ENCODE results near the gene TRPM1.

Gene TRPM1

GRCh38 chr15:31135523-31135922 is 34.0 kb upstream of the TRPM1 start:
- no peak overlapping the region for H3K4me3 ChIP-seq (ENCODE audit: low read depth in 1 of 2, low read length in 2 of 2)
- no peaks in the 10 kb centered on the region for H3K4me1 ChIP-seq (ENCODE audit: control insufficient read depth in 1 of 2, insufficient read depth in 2 of 2, low read length in 2 of 2)
- no peaks in the 10 kb centered on the region for H3K27me3 ChIP-seq (ENCODE audit: low read depth, low read length)

GRCh38 chr15:31133890-31134289 is 32.4 kb upstream of the TRPM1 start:
- H3K4me3 ChIP-seq (ENCODE audit: low read depth in 1 of 2, low read length in 2 of 2), result no peak overlapping the region
- peaks cover 0 to 5% of the 10 kb centered on the region in 2 donors for H3K4me1 ChIP-seq (ENCODE audit: control insufficient read depth in 1 of 2, insufficient read depth in 2 of 2, low read length in 2 of 2)
- H3K27ac ChIP-seq (ENCODE audit: low read length), result no peak overlapping the region
- no peaks in the 10 kb centered on the region for H3K27me3 ChIP-seq (ENCODE audit: low read depth, low read length)
- no peaks in the 10 kb centered on the region for H3K9me3 ChIP-seq (ENCODE audit: control insufficient read depth in 1 of 2, low read length in 2 of 2)
- H3K36me3 ChIP-seq (ENCODE audit: control insufficient read depth in 1 of 2, insufficient read depth in 2 of 2, low read length in 2 of 2), result no peaks in the 10 kb centered on the region

More at GRCh38 chr15:31135523-31135922, 34.0 kb upstream of the TRPM1 start:
- H3K27ac ChIP-seq (ENCODE audit: low read length), result no peak overlapping the region
- no peaks in the 10 kb centered on the region for H3K9me3 ChIP-seq (ENCODE audit: control insufficient read depth in 1 of 2, low read length in 2 of 2)
- no peaks in the 10 kb centered on the region for H3K36me3 ChIP-seq (ENCODE audit: control insufficient read depth in 1 of 2, insufficient read depth in 2 of 2, low read length in 2 of 2)

- no peak overlapping the region for H3K27ac ChIP-seq (ENCODE audit: low read length)
- H3K4me1 ChIP-seq (ENCODE audit: control insufficient read depth in 1 of 2, insufficient read depth in 2 of 2, low read length in 2 of 2), result peaks cover 0 to 6% of the 10 kb centered on the region in 2 donors
- no peak overlapping the region for H3K4me3 ChIP-seq (ENCODE audit: low read depth in 1 of 2, low read length in 2 of 2)
- H3K27me3 ChIP-seq (ENCODE audit: low read depth, low read length), result no peaks in the 10 kb centered on the region
- no peaks in the 10 kb centered on the region for H3K9me3 ChIP-seq (ENCODE audit: control insufficient read depth in 1 of 2, low read length in 2 of 2)
- H3K36me3 ChIP-seq (ENCODE audit: control insufficient read depth in 1 of 2, insufficient read depth in 2 of 2, low read length in 2 of 2), result no peaks in the 10 kb centered on the region
Observed at GRCh38 chr15:31131853-31132375, 30.4 kb upstream of the TRPM1 start.

DNA sequence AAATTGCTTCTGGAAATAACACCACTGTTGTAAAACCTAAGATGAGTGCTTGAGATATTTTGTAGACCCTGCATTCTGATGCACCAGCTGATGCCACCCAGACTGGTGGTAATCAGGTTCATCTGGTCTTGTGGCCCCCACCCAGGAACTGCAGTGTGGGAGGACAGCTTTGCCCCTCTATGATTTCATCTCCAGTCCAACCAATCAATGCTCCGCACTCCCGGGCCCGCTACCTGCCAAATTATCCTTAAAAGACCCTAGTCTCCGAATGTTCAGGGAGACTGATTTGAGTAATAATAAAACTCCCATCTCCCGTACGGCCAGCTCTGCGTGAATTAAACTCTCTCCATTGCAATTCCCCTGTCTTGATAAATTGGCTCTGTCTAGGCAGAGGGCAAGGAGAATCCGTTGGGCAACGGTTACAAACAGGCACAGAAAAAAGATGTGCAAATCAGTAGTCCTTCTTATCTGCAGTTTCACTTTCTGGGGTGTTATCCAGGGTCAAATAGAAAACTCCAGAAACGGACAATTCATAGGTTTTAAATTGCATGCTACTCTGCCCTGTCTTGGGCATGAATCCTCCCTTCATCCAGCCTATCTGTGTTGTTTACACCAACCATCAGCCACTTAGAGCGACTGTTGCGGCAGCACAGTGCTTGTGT is 29.2 kb upstream of the TRPM1 start:
- H3K4me1 ChIP-seq (ENCODE audit: control insufficient read depth in 1 of 2, insufficient read depth in 2 of 2, low read length in 2 of 2), result peaks cover 0 to 6% of the 10 kb centered on the region in 2 donors
- H3K27me3 ChIP-seq (ENCODE audit: low read depth, low read length), result no peaks in the 10 kb centered on the region
- no peak overlapping the region for H3K4me3 ChIP-seq (ENCODE audit: low read depth in 1 of 2, low read length in 2 of 2)

GRCh38 chr15:31129769-31130303 is 28.3 kb upstream of the TRPM1 start:
- Histone ChIP-seq H3K9me3 (ENCODE audit: control insufficient read depth in 1 of 2, low read length in 2 of 2) (no peaks in the 10 kb centered on the region), H3K36me3 (ENCODE audit: control insufficient read depth in 1 of 2, insufficient read depth in 2 of 2, low read length in 2 of 2) (no peaks in the 10 kb centered on the region), H3K4me3 (ENCODE audit: low read depth in 1 of 2, low read length in 2 of 2) (no peak overlapping the region), H3K4me1 (ENCODE audit: control insufficient read depth in 1 of 2, insufficient read depth in 2 of 2, low read length in 2 of 2) (peaks cover 0 to 6% of the 10 kb centered on the region in 2 donors), H3K27me3 (ENCODE audit: low read depth, low read length) (no peaks in the 10 kb centered on the region), H3K27ac (ENCODE audit: low read length) (no peak overlapping the region)

More for the DNA sequence above, 29.2 kb upstream of the TRPM1 start:
- no peaks in the 10 kb centered on the region for H3K9me3 ChIP-seq (ENCODE audit: control insufficient read depth in 1 of 2, low read length in 2 of 2)
- H3K36me3 ChIP-seq (ENCODE audit: control insufficient read depth in 1 of 2, insufficient read depth in 2 of 2, low read length in 2 of 2), result no peaks in the 10 kb centered on the region
- no peak overlapping the region for H3K27ac ChIP-seq (ENCODE audit: low read length)

DNA sequence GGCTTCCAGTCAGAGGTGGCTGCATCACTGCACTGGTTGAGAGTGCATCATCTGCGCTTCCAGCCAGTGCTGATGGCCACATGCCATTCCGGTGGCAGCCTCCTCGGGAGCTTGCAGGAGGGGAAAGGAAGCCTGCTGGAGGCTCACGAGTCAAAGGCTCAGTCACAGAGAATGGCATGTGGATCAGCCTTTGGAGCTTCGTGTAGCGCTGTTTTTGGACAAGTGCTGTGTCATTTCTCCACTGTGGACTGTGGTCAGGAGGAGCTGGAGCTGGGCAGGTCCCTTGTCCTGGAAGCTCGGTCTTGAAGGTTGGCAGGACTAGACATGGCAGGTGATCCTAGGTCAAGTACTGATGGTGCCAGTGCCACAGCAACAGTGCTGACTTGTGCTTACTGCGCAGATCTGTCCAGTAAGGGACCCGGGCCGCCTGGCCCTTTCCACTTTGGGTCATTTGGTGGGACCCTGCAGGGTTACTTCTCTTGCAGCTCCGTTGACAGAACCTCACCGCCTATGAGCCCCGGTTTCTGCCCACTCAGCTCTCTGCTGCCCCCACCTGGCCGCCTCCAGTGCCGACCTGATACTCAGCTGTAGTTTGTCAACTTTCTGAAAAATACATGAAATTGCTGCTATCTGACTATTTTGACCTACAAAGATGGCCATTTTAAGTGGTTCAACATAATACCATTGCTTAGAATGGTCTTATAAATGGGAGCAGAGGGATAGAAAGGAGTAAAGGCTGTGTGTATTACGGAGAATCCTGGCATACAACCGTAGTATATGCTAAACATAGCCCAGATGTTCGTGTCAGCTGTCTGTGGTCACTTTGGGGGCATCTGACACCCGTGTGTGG is 27.6 kb upstream of the TRPM1 start:
- Histone ChIP-seq H3K9me3 (ENCODE audit: control insufficient read depth in 1 of 2, low read length in 2 of 2) (no peaks in the 10 kb centered on the region), H3K4me1 (ENCODE audit: control insufficient read depth in 1 of 2, insufficient read depth in 2 of 2, low read length in 2 of 2) (peaks cover 0 to 6% of the 10 kb centered on the region in 2 donors), H3K4me3 (ENCODE audit: low read depth in 1 of 2, low read length in 2 of 2) (no peak overlapping the region), H3K36me3 (ENCODE audit: control insufficient read depth in 1 of 2, insufficient read depth in 2 of 2, low read length in 2 of 2) (no peaks in the 10 kb centered on the region), H3K27ac (ENCODE audit: low read length) (no peak overlapping the region), H3K27me3 (ENCODE audit: low read depth, low read length) (no peaks in the 10 kb centered on the region)

DNA sequence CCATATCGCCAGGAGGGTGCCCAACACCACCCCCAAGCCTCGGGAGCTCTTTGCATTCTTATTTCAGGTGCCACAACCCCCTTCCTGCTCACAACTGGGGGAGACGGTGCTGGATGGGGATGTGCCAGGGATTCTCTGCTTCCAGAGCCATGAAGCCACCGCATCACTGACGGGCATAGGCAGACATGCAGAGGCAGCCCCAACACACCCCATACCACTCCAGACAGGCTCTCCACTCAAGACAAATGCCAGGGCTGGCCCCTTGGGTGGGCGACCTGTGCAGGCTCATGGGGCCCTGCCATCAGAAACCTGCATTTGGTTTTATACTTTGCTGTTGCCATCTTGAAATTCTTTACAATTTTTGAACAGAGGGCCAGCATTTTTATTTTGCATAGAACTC is 27.0 kb upstream of the TRPM1 start:
- H3K27me3 ChIP-seq (ENCODE audit: low read depth, low read length), result no peaks in the 10 kb centered on the region
- H3K4me1 ChIP-seq (ENCODE audit: control insufficient read depth in 1 of 2, insufficient read depth in 2 of 2, low read length in 2 of 2), result peaks cover 0 to 6% of the 10 kb centered on the region in 2 donors
- H3K27ac ChIP-seq (ENCODE audit: low read length), result no peak overlapping the region
- no peak overlapping the region for H3K4me3 ChIP-seq (ENCODE audit: low read depth in 1 of 2, low read length in 2 of 2)
- no peaks in the 10 kb centered on the region for H3K36me3 ChIP-seq (ENCODE audit: control insufficient read depth in 1 of 2, insufficient read depth in 2 of 2, low read length in 2 of 2)
- H3K9me3 ChIP-seq (ENCODE audit: control insufficient read depth in 1 of 2, low read length in 2 of 2), result no peaks in the 10 kb centered on the region

DNA sequence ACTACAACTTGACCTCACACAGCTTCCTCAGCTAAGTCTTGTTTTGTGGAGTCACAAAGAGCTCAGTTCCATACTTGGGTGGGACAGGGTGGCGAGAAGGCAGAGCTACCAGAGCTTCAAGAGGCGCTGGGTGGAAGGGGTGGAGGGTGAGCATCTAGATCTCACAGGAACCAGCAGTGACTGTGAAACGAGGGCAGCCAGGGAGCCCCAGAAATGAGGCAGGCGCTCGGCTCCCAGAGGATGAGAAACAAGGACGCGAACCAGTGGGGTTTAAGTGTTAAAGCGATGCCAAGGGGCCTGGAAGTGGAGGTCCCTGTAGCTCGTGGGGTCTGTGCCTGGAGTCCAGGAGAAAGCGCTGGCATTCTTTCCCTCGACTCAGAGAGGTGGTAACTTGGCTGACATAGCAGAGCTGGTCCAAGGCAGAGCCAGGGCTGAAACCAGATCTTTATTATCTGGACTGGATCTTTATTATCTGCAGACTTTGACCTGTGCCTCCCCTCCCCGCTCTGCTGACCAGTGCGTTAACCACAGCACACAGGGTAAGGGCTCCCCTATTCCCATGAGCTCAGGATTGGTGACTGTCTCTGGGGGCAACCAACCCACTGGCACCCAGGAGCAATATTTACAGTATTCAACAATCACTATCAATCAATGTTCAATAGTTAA is 26.2 kb upstream of the TRPM1 start:
- no peaks in the 10 kb centered on the region for H3K9me3 ChIP-seq (ENCODE audit: control insufficient read depth in 1 of 2, low read length in 2 of 2)
- H3K4me1 ChIP-seq (ENCODE audit: control insufficient read depth in 1 of 2, insufficient read depth in 2 of 2, low read length in 2 of 2), result peaks cover 0 to 6% of the 10 kb centered on the region in 2 donors
- H3K27ac ChIP-seq (ENCODE audit: low read length), result no peak overlapping the region
- H3K36me3 ChIP-seq (ENCODE audit: control insufficient read depth in 1 of 2, insufficient read depth in 2 of 2, low read length in 2 of 2), result no peaks in the 10 kb centered on the region
- H3K27me3 ChIP-seq (ENCODE audit: low read depth, low read length), result no peaks in the 10 kb centered on the region
- H3K4me3 ChIP-seq (ENCODE audit: low read depth in 1 of 2, low read length in 2 of 2), result no peak overlapping the region

DNA sequence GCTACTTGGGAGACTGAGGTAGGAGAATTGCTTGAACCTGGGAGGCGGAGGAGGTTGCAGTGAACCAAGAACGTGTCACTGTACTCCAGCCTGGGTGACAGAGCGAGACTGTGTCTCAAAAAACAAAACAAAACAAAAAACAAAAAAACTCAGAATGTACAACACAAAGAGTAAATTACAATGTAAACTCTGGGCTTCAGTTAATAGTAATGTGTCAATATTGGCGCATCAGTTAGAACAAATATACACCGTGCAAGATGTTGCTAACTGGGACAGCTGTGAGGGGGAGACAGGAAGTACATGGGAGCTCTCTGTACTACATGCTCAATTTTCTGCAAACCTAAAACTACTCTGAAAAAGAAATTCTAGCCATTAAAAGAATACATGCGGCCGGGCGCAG is 23.5 kb upstream of the TRPM1 start:
- H3K4me1 ChIP-seq (ENCODE audit: control insufficient read depth in 1 of 2, insufficient read depth in 2 of 2, low read length in 2 of 2), result peaks cover 0 to 6% of the 10 kb centered on the region in 2 donors
- peaks cover 0 to 6% of the 10 kb centered on the region in 2 donors for H3K9me3 ChIP-seq (ENCODE audit: control insufficient read depth in 1 of 2, low read length in 2 of 2)
- no peaks in the 10 kb centered on the region for H3K27me3 ChIP-seq (ENCODE audit: low read depth, low read length)
- H3K27ac ChIP-seq (ENCODE audit: low read length), result no peak overlapping the region
- H3K36me3 ChIP-seq (ENCODE audit: control insufficient read depth in 1 of 2, insufficient read depth in 2 of 2, low read length in 2 of 2), result no peaks in the 10 kb centered on the region
- no peak overlapping the region for H3K4me3 ChIP-seq (ENCODE audit: low read depth in 1 of 2, low read length in 2 of 2)

DNA sequence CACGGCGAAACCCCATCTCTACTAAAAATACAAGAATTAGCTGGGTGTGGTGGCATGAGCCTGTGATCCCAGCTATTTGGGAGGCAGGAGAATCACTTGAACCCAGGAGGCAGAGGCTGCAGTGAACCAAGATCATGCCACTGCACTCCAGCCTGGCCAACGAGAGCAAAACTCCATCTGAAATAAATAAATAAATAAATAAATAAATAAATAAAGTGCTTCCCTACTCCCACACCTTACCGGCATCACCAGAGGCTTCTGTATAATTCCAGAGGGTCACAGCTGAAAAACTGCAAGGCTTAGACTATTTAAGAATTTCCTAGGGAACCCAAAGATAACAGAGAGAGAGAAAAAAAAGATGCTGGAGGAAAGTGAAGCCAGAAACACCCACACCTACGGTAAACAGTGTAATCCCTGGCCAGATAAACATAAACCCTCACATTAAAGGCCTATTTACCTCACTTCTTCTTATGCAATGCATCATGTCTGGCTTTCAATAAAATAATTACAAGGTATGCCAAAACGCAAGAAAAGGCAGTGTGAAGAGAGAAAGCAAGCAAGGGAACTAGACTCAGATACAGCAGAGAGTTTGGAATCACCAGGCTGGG is 15.0 kb upstream of the TRPM1 start:
- Histone ChIP-seq H3K4me1 (ENCODE audit: control insufficient read depth in 1 of 2, insufficient read depth in 2 of 2, low read length in 2 of 2) (no peaks in the 10 kb centered on the region), H3K36me3 (ENCODE audit: control insufficient read depth in 1 of 2, insufficient read depth in 2 of 2, low read length in 2 of 2) (no peaks in the 10 kb centered on the region), H3K9me3 (ENCODE audit: control insufficient read depth in 1 of 2, low read length in 2 of 2) (peaks cover 6 to 8% of the 10 kb centered on the region in 2 donors), H3K27ac (ENCODE audit: low read length) (no peak overlapping the region), H3K27me3 (ENCODE audit: low read depth, low read length) (no peaks in the 10 kb centered on the region), H3K4me3 (ENCODE audit: low read depth in 1 of 2, low read length in 2 of 2) (no peak overlapping the region)
